Bronchial epithelial cell (primary cell): ENCODE measurements around the gene ZNF587. TPM values are rescaled to one million over a fixed set of nuclear protein-coding genes. Genes with fewer than 3 reads are reported as not detected.

Experiments used
- DNase-seq: peaks from one replicate; pipeline ENCODE4 v3.0.0-alpha.2; 2010; ENCODE audit warnings: low read depth
- FAIRE-seq: peaks from 2 replicates; lab custom pipeline; 2011; peaks lifted over from hg19 to GRCh38; lab: Jason Lieb, UNC
- H3K27me3 ChIP-seq: 2 replicates; pipeline ENCODE4 v1.5.1; 2011; ENCODE audit warnings: low read length; ENCODE audit not compliant: control insufficient read depth, insufficient read depth
- H3K36me3 ChIP-seq: 2 replicates; pipeline ENCODE4 v1.5.1; 2011; ENCODE audit warnings: low read length; ENCODE audit not compliant: control insufficient read depth, insufficient read depth
- H3K4me3 ChIP-seq: 2 replicates; pipeline ENCODE4 v1.5.1; 2011; ENCODE audit warnings: mild to moderate bottlenecking, low read depth, low read length, control low read depth
- CTCF ChIP-seq: IDR thresholded peaks from 2 replicates; pipeline ENCODE4 v1.5.1; 2011; ENCODE audit warnings: mild to moderate bottlenecking, moderate library complexity, low read length, control low read depth, inconsistent platforms; ENCODE audit not compliant: insufficient read depth, severe bottlenecking
- total RNA-seq: library from RNA; depleted of rRNA; stranded (reverse); fragments of >200 nt; gene quantifications from 2 replicates; pipeline ENCODE4 v1.2.1, GENCODE V29; 2014

Gene ZNF587
- total RNA-seq, 1 donor from 2014 or later: 19.5 TPM

- H3K36me3 ChIP-seq: peaks cover 6% of the 10 kb centered on the region
- no peak for TF ChIP-seq CTCF
- FAIRE-seq: no peak
- DNase-seq: no peak
- no peaks in the 10 kb centered on the region for H3K27me3 ChIP-seq
- no peak overlapping the region for H3K4me3 ChIP-seq
Measured at GRCh38 chr19:57914531-57914930, 64.9 kb downstream of the ZNF587 start.

Other genes starting within 250 kb of the ZNF587 start
- gene ZNF530, start 250.0 kb upstream of the ZNF587 start, total RNA-seq: 3.7 and 3.9 TPM in 2 replicates
- gene ZNF134, start 235.6 kb upstream of the ZNF587 start, total RNA-seq: 17.1 and 23.2 TPM in 2 replicates
- gene ZNF211, start 216.7 kb upstream of the ZNF587 start, total RNA-seq: 11.1 and 13.8 TPM in 2 replicates
- gene ZSCAN4, start 180.9 kb upstream of the ZNF587 start, total RNA-seq: 0.13 TPM in 1 of 2 replicates, not detected in the other
- 6.5 and 6.8 TPM in 2 replicates for gene ZNF551, start 167.9 kb upstream of the ZNF587 start, total RNA-seq
- gene ZNF154, start 140.7 kb upstream of the ZNF587 start, total RNA-seq: 0.53 and 1.2 TPM in 2 replicates
- 5.8 and 7.3 TPM in 2 replicates for gene ZNF671, start 122.2 kb upstream of the ZNF587 start, total RNA-seq
- 12.4 and 14.0 TPM in 2 replicates for gene ZNF776, start 103.0 kb upstream of the ZNF587 start, total RNA-seq
- 11.6 and 16.1 TPM in 2 replicates for gene ZNF586, start 80.2 kb upstream of the ZNF587 start, total RNA-seq
- gene ZNF552, start 34.9 kb upstream of the ZNF587 start, total RNA-seq: 7.0 and 8.2 TPM in 2 replicates
- 19.8 and 36.1 TPM in 2 replicates for gene ZNF587B, start 19.6 kb upstream of the ZNF587 start, total RNA-seq
- 6.4 and 6.8 TPM in 2 replicates for gene ZNF814, start 39.2 kb downstream of the ZNF587 start, total RNA-seq
- gene ZNF417, start 66.7 kb downstream of the ZNF587 start, total RNA-seq: 14.2 and 15.5 TPM in 2 replicates
- 5.5 and 6.1 TPM in 2 replicates for gene ZNF418, start 85.5 kb downstream of the ZNF587 start, total RNA-seq
- 8.3 and 8.4 TPM in 2 replicates for gene ZNF256, start 97.8 kb downstream of the ZNF587 start, total RNA-seq
- 0.26 and 0.38 TPM in 2 replicates for gene C19orf18, start 124.7 kb downstream of the ZNF587 start, total RNA-seq
- 9.2 and 12.8 TPM in 2 replicates for gene ZNF606, start 153.0 kb downstream of the ZNF587 start, total RNA-seq
- under 0.01 TPM in 1 of 2 replicates, not detected in the other for gene ZSCAN1, start 184.2 kb downstream of the ZNF587 start, total RNA-seq
- gene ZNF135, start 209.4 kb downstream of the ZNF587 start, total RNA-seq: 1.6 and 3.7 TPM in 2 replicates
- 16.6 and 40.8 TPM in 2 replicates for gene ZSCAN18, start 248.4 kb downstream of the ZNF587 start, total RNA-seq